Natural killer cell (primary cell): ENCODE measurements around the gene SLC24A3. TPM values are rescaled to one million over a fixed set of nuclear protein-coding genes. Genes with fewer than 3 reads are reported as not detected.

Experiments used
- ATAC-seq, 3 donors: fragments of 150-1000 bp in 2 of 3; fragments of 200-7000 bp in 1 of 3; cut with Tn5 transposase; 1 replicate in 1 of 3; 2 replicates in 2 of 3; pipeline ENCODE4 v1.10.0; 2021; ENCODE audit warnings: mild to moderate bottlenecking in 2 of 3, moderate library complexity in 2 of 3
- DNase-seq, 2 donors: peaks; one replicate each; pipeline versions ENCODE4 v3.0.0 to v3.0.0-alpha.2; 2013 to 2021; ENCODE audit warnings: mixed read lengths in 1 of 2
- H3K27ac ChIP-seq: one replicate; pipeline ENCODE4 v1.5.1; 2013; ENCODE audit warnings: mild to moderate bottlenecking, low read length
- H3K27me3 ChIP-seq: one replicate; pipeline ENCODE4 v1.6.1; 2013; ENCODE audit warnings: low read length; ENCODE audit not compliant: control insufficient read depth, insufficient read depth
- H3K36me3 ChIP-seq: one replicate; pipeline ENCODE4 v1.6.1; 2013; ENCODE audit warnings: low read length; ENCODE audit not compliant: control insufficient read depth, insufficient read depth
- H3K4me1 ChIP-seq: one replicate; pipeline ENCODE4 v1.6.1; 2013; ENCODE audit warnings: low read length; ENCODE audit not compliant: control insufficient read depth, insufficient read depth
- H3K4me3 ChIP-seq: one replicate; pipeline ENCODE4 v1.5.1; 2013; ENCODE audit warnings: low read length
- H3K9me3 ChIP-seq: one replicate; pipeline ENCODE4 v1.6.1; 2013; ENCODE audit warnings: low read length; ENCODE audit not compliant: control insufficient read depth, insufficient read depth
- H3K27ac Mint-ChIP-seq, 2 donors: one replicate each; pipeline ENCODE4 v1.8.0; 2022; ENCODE audit warnings: mild to moderate bottlenecking in 2 of 2, mixed read lengths in 2 of 2, moderate library complexity in 1 of 2
- H3K27me3 Mint-ChIP-seq, 2 donors: one replicate each; pipeline ENCODE4 v1.8.0; 2022; ENCODE audit warnings: low read depth in 2 of 2, mixed read lengths in 2 of 2
- H3K36me3 Mint-ChIP-seq: one replicate; pipeline ENCODE4 v1.8.0; 2022; ENCODE audit warnings: mixed read lengths
- H3K4me1 Mint-ChIP-seq, 2 donors: one replicate each; pipeline ENCODE4 v1.8.0; 2022; ENCODE audit warnings: mixed read lengths in 2 of 2
- H3K4me3 Mint-ChIP-seq: one replicate; pipeline ENCODE4 v1.8.0; 2022; ENCODE audit warnings: mild to moderate bottlenecking, moderate library complexity, mixed read lengths
- H3K9me3 Mint-ChIP-seq, 2 donors: one replicate each; pipeline ENCODE4 v1.8.0; 2022; ENCODE audit warnings: mixed read lengths in 2 of 2
- WGBS: methylation state at CpG from one replicate; pipeline ENCODE4 v1.1.7; 2013; ENCODE audit warnings: missing lambda C conversion rate; ENCODE audit not compliant: insufficient coverage; 5-methylcytosine and 5-hydroxymethylcytosine counted together
- intact Hi-C: fragments of 100-400 bp; cut with micrococcal nuclease; formaldehyde crosslinking; loops from one replicate; pipeline ENCODE4 v1.14.2; 2022
- total RNA-seq, 4 donors: library from RNA; stranded (reverse); fragments of 120-200 nt in 1 of 4; gene quantifications; one replicate each; pipeline versions ENCODE4 v1.2.3 to v1.2.4, GENCODE V29; 2013 to 2022
- TF ChIP-seq, protein P1 (sequence below): fragments of 200-600 bp; IDR thresholded peaks from one replicate; pipeline ENCODE4 v1.8.0; 2022; ENCODE audit warnings: antibody characterized with exemption

The SLC24A3 gene
- total RNA-seq, 3 donors from 2014 or later (not counting 1 experiment from before 2014, with no cell fraction given), result 0.09 to 5.5 (median 0.99) TPM

DNA sequence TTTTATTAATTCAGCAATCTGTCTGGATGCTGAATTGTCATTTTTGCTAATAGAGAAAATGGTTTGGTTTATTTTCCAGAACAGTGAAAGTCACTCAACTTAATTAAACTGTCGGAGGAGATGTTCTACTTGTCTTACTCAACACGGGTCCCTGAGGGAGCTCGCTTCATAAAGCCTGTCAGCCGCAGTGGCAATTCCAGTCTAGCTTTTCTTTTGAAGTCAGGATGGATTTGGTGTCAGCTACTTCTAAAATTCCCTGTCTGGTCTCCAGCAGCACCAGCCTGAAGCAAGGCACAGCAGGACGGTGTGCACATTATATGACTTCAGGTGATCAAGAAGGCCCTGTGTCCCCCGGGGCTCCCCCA, 261.5 kb downstream of the SLC24A3 start:
- no peak for DNase-seq
- Histone ChIP-seq H3K9me3 (no peaks in the 10 kb centered on the region), H3K4me1 (no peaks in the 10 kb centered on the region), H3K27me3 (no peaks in the 10 kb centered on the region), H3K36me3 (no peaks in the 10 kb centered on the region), H3K4me3 (no peak overlapping the region), H3K27ac (no peak overlapping the region)
- Mint-ChIP-seq H3K36me3 (no peaks in the 10 kb centered on the region), H3K9me3 (no peaks in the 10 kb centered on the region), H3K27me3 (peaks cover under 1 to 22% of the 10 kb centered on the region in 2 donors), H3K27ac (no peak overlapping the region), H3K4me1 (peaks cover 0 to 6% of the 10 kb centered on the region in 2 donors), H3K4me3 (no peak overlapping the region)
- intact Hi-C loops, result no loop called here
- over 99% methylated on average over 6 of the region's 6 CpGs for WGBS
- no peak for ATAC-seq
- TF ChIP-seq, protein P1, sequence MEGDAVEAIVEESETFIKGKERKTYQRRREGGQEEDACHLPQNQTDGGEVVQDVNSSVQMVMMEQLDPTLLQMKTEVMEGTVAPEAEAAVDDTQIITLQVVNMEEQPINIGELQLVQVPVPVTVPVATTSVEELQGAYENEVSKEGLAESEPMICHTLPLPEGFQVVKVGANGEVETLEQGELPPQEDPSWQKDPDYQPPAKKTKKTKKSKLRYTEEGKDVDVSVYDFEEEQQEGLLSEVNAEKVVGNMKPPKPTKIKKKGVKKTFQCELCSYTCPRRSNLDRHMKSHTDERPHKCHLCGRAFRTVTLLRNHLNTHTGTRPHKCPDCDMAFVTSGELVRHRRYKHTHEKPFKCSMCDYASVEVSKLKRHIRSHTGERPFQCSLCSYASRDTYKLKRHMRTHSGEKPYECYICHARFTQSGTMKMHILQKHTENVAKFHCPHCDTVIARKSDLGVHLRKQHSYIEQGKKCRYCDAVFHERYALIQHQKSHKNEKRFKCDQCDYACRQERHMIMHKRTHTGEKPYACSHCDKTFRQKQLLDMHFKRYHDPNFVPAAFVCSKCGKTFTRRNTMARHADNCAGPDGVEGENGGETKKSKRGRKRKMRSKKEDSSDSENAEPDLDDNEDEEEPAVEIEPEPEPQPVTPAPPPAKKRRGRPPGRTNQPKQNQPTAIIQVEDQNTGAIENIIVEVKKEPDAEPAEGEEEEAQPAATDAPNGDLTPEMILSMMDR, result no peak

- ATAC-seq, result no peak
- no peaks in the 10 kb centered on the region for H3K27me3 ChIP-seq
- H3K36me3 ChIP-seq, result no peaks in the 10 kb centered on the region
- intact Hi-C loops, result no loop called here
- Mint-ChIP-seq H3K4me3 (no peak overlapping the region), H3K27ac (no peak overlapping the region), H3K9me3 (no peaks in the 10 kb centered on the region), H3K27me3 (peaks cover 3 to 8% of the 10 kb centered on the region in 2 donors), H3K4me1 (peaks cover 0 to 6% of the 10 kb centered on the region in 2 donors), H3K36me3 (no peaks in the 10 kb centered on the region)
- no peaks in the 10 kb centered on the region for H3K9me3 ChIP-seq
- no peak overlapping the region for H3K27ac ChIP-seq
- 63% methylated on average over 5 of the region's 5 CpGs for WGBS
- DNase-seq, result no peak
- TF ChIP-seq, protein P1, result no peak
- no peaks in the 10 kb centered on the region for H3K4me1 ChIP-seq
- no peak overlapping the region for H3K4me3 ChIP-seq
Observed at GRCh38 chr20:19478320-19478895, 266.0 kb downstream of the SLC24A3 start.

- DNase-seq, result no peak
- H3K9me3 Mint-ChIP-seq, result no peaks in the 10 kb centered on the region
- TF ChIP-seq, protein P1, result no peak
- no peak for ATAC-seq
- no peak overlapping the region for H3K27ac Mint-ChIP-seq
- H3K27me3 ChIP-seq, result no peaks in the 10 kb centered on the region
- no peaks in the 10 kb centered on the region for H3K36me3 ChIP-seq
- H3K4me1 ChIP-seq, result no peaks in the 10 kb centered on the region
- H3K4me1 Mint-ChIP-seq, result no peaks in the 10 kb centered on the region
- no peak overlapping the region for H3K4me3 ChIP-seq
- no peaks in the 10 kb centered on the region for H3K9me3 ChIP-seq
- no peak overlapping the region for H3K4me3 Mint-ChIP-seq
- no peaks in the 10 kb centered on the region for H3K36me3 Mint-ChIP-seq
- intact Hi-C loops, result no loop called here
- H3K27ac ChIP-seq, result no peak overlapping the region
- WGBS, result 29% methylated on average over 2 of the region's 2 CpGs
- peaks cover 0 to 3% of the 10 kb centered on the region in 2 donors for H3K27me3 Mint-ChIP-seq
Observed at GRCh38 chr20:19482726-19483125, 270.3 kb downstream of the SLC24A3 start.

DNA sequence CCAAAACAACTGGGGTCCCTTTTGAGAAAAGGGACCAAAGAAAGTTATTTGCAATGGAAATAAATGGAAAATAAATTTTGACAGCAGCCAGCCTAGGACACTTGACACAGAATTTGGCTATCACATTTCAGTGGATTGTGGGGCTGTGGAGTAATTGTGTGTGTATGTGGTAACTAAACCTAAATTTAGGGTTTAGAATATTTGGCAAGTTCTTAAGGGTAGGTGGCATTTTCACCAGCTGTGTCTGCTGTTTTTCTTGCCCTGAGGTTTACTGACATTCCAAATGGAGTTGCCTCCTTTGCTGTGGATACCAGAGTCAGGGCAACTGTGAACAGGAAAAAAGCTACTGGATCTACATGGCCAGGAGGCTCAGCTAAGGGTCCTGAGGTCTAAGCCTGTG, 270.9 kb downstream of the SLC24A3 start:
- no peaks in the 10 kb centered on the region for H3K9me3 Mint-ChIP-seq
- DNase-seq (no peak), ATAC-seq (no peak)
- no peaks in the 10 kb centered on the region for H3K27me3 ChIP-seq
- TF ChIP-seq, protein P1, result no peak
- intact Hi-C loops, result no loop called here
- peaks cover 0 to 3% of the 10 kb centered on the region in 2 donors for H3K27me3 Mint-ChIP-seq
- H3K4me1 ChIP-seq, result no peaks in the 10 kb centered on the region
- no peaks in the 10 kb centered on the region for H3K36me3 ChIP-seq
- H3K4me1 Mint-ChIP-seq, result no peaks in the 10 kb centered on the region
- no peaks in the 10 kb centered on the region for H3K36me3 Mint-ChIP-seq
- H3K27ac ChIP-seq, result no peak overlapping the region
- H3K27ac Mint-ChIP-seq, result no peak overlapping the region
- H3K4me3 ChIP-seq, result no peak overlapping the region
- H3K4me3 Mint-ChIP-seq, result no peak overlapping the region
- H3K9me3 ChIP-seq, result no peaks in the 10 kb centered on the region
